Epithelial cell of prostate (primary cell): Measurements from ENCODE around the gene PPARGC1A.

Source experiments
- DNase-seq: peaks from one replicate; pipeline ENCODE4 v3.0.0-alpha.2; 2011; ENCODE audit warnings: low read depth, low spot score
- H3K27ac ChIP-seq: fragments of 450-650 bp; 2 replicates; pipeline ENCODE4 v1.5.1; 2017; ENCODE audit warnings: mild to moderate bottlenecking

The PPARGC1A gene

DNA sequence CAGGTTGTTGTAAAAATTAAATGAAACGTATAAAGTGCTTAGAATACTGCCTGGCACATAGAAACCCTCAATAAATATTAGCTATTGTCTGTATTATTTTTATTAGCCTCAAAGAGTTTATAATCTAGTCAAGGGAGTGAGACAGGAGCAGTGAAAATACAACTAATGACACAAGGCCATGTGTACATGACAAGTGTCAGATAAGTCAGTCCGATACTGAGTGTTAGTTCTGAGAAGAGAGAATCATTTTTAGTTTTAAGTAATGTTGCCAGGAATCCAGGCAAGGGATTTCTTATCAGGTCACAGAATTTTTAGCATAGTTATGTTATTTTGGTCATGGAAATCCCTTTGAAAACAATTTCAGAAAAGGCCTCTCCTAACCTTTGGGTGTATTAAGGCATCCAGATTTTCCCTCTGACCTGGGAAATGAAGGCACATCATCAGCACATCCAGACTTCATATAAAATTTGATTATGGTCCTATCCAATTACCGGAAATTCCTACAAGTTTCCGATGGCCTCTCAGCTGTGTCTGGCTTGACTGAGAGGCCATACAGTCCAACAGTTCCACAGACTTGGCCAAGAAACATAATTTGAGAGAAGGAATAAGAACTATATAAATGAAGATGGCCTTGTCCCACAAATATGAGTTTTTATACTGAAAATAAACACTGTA is 35.7 kb downstream of the PPARGC1A start:
- H3K27ac ChIP-seq = no peak overlapping the region

DNA sequence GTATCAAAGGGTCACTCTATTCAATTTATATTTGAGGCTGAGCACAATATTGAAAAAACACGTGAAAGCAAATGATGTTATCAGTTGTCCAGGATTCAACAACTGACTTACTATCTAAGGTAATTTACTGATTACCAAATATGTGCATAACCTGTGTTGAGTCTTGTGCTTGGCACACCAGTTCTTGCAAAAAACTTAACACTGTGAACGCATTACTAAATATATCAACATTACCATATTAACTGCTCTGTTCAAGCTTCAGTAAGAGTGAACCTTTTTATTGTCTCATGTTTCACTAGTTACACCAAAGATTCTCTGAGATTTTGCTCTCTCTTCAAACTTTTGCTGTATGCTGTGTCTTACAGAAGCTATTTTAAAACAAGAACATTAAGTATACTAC is 38.4 kb downstream of the PPARGC1A start:
- H3K27ac ChIP-seq = no peak overlapping the region
- DNase-seq = no peak

More for the DNA sequence above, 35.7 kb downstream of the PPARGC1A start:
- no peak for DNase-seq

DNA sequence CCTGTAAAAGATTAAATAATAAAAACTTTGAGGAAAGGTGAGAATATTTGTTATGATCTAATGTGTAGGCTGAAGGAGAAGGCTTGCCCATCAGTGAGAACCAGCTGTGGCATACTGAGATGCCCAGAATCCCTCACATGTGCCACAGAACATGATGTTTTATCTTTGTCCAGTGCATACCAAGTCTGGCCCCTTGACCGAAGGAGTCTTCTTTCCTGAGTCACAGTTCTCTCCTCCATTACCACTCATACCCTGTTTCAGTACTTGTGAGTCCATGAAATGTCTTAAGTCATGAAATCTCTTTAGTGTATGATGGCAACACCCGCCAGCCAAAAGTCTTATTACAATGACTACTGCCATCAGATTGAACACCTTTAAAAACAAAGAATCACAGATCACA is 42.7 kb downstream of the PPARGC1A start:
- H3K27ac ChIP-seq = no peak overlapping the region
- no peak for DNase-seq

DNA sequence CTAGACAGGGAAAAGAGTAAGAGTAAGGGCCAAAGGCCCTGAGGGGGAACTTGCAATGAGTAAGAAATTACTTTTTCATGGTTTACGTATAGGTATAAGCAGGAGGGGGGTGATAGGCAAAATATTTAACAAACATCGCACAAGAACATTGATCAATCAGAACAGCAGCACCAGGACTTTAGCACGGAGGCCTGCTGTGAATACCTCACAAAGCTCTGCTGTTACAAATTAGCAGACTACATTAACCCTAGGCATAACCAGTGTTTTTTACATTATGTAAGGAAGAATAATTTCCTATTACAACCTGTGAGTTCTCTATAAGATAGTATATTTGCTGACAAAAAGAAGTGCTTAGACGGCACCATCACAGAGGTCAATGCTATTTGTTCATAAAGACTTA is 44.9 kb downstream of the PPARGC1A start:
- no peak overlapping the region for H3K27ac ChIP-seq
- no peak for DNase-seq

DNA sequence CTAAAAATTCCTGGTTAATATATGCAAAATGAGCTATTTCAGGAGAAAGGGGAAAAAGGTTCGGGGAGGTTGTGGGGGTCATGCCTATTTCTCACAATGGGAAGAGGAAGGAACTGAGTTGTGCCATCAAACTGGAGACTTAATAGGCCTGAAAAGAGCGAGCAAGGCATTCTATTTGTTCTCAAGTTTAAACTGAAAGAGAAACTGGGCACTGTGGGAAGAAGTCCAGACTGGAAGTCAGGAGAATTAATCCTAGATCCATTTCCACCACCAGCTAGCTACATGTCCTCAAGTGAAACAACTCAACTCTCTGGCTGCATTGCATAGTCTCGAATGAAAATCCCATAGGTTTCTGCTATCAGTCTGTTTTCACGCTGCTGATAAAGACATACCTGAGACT is 50.6 kb downstream of the PPARGC1A start:
- no peak overlapping the region for H3K27ac ChIP-seq
- no peak for DNase-seq

DNA sequence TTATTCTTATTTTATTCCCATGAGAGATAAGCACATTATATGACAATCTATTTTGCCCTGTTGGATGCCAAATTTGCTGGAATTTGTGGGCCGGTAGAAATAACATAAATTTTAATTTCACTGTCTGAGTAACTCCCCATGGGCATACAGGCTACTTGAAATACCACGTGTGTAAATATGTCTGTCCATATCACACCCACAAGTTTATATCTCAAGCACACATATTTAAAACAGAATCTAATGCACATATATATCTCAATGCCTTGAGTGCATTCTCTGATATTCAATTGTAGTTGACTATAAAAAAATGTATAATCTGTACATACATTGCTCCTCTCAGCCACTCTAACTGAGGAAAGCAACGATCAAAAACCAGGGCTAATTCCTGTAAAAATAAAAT is 51.2 kb downstream of the PPARGC1A start:
- DNase-seq = no peak

DNA sequence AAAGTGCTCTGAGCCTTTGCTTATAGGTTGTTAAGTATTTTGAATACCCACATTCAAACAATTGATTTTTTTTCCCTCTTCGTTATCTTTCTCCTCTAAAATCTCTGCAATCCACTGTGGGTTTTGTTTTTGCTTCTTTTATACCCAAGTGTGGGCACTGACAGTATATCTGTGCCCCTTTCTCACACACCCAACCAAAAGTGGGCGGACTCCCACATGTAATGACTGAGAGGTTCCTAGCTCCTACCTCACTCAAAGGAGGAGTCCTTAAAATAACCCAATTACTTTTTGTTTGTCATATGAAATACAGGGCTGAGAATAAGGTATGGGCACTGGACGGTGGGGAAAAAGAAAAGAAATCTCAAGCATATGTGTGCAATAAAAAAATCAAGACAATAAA is 51.7 kb downstream of the PPARGC1A start:
- H3K27ac ChIP-seq = no peak overlapping the region
- no peak for DNase-seq

More for the DNA sequence above, 51.2 kb downstream of the PPARGC1A start:
- no peak overlapping the region for H3K27ac ChIP-seq

DNA sequence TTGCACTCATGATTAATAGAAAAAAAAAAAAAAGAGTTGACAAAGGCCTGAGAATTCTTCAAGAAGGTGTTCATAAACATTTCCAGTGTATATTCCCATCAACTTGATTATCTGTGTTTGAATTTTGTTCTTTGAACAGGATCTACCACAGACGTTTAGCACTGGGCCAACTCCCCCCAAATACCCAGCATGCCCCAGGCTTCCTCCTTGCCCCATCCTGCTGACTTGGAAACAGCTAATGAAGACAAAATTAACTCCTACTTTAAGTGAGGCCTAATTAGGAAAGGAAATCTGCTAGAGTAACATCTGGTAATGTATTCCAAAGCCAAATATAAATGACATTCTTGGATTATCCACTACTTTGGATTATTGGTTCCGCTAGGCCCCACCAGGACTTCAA is 52.5 kb downstream of the PPARGC1A start:
- H3K27ac ChIP-seq = no peak overlapping the region
- no peak for DNase-seq

DNA sequence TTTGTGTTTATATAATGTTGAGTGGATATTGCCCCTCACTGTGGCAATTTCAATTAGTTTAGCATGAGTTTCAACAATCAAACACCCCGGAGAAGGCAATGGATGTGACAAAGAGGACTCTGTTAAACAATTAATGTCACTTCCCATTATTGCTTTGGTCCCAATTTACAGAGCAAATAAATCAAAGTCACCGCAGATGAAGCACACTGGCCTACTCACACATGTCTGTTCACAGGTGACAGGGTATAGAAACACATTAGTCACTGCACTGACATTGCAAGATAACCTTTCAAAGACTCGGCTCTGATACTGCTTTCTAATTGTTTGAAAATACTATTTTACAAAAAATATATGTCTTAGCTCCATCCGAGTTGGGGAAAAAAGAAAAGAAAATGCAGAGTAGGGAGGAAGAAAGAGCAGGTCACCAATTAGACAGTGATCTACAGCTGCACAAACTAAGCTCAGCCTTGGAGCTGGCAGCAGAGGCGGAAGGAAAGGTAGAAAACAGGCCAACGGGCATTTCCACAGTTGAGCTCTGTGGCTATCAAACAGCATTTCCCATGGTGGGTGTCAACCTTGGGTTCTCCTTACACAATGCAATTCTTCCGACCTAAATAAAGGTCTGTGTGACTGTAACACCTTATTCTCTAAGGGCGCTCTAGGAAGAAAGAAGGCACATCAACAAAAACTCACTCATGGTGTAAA is 53.9 kb downstream of the PPARGC1A start:
- no peak overlapping the region for H3K27ac ChIP-seq
- no peak for DNase-seq

DNA sequence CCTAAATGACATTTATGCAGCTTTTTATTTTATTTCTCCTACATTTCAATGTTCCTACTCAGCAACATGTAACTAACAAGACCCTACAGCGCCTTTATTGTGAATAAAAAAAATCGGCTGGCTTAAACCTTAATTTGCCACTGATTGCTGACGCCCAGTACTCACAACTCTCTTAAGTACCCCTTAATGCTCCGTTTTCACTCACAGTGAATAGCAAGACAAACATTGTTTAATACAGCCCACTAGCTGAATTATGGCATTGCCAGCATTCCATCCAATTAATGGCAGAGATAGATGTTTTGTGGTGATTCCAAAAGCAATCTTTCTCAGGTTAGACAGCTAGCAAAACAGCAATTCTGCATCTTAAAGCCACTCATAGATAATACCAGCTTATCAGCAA is 61.1 kb downstream of the PPARGC1A start:
- no peak for DNase-seq
- no peak overlapping the region for H3K27ac ChIP-seq

DNA sequence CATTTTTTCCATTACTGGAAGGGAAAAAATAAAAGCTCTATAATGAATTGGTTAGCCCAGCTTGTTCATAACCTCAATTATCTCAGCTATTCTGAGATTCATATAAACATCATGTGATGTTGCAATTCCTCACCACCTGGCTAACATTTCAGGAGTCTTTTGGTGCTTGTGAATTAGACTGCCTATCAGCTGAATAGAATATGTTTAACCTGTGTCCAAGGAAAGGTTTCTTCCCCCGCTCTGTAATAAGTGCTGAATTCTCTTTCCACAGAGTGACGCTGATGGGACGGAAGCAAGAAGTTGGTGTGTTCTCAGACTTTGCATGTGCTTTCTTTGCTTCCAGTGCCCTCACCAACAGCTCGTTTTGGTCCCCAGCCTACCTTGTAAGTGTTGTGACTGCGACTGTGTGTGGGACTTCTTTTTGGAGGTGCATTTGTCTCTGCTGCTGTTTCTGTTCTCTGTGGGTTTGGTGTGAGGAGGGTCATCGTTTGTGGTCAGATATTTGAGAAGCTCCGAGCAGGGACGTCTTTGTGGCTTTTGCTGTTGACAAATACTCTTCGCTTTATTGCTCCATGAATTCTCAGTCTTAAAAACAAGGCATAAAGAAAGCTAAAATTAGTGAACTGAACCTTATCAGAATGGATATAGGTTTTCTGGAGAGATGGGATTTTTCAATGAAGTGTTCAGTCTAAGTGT is 61.7 kb downstream of the PPARGC1A start:
- no peak overlapping the region for H3K27ac ChIP-seq
- no peak for DNase-seq

DNA sequence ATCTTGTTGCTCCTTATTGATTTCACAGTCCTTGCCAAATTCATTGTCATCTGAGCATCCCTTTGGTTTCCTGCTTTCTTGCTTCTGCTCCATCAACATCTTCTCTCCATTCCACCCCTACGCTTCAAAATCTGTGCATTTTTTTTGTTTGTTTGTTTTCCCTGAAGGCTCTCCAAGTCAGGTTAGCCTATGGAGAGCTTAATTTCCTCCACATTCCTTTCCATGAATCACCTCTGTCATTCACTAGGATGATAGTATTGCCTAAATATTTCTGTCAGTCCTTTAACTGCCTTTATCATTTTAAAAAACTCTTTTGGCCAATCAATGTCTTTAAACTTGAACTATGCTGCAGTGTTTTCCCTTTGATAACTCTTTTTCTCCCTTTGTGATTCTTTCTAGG is 67.7 kb downstream of the PPARGC1A start:
- DNase-seq = no peak
- H3K27ac ChIP-seq = no peak overlapping the region

DNA sequence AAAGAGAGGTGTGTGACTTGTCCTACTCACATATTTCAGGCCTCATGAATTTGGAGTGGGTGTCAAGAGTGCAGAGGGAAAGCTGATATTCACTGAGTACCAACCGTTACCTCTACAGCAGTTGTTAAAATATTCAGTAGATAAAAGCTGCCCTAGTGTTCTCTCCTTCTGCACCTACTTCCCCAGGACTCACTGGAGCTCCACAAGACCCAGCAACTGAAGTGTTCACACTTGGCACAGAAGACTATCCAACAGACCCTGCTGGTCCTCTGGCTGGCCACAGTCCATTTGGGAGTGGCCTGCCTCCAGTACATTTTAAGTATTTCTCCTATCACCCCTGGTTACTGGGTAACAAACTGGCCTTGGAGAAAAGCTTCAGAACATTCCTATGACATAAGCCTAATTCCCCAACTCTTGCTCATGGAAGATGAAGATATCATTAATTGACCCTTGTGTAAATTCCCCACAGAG is 70.8 kb downstream of the PPARGC1A start:
- H3K27ac ChIP-seq = no peak overlapping the region
- no peak for DNase-seq

DNA sequence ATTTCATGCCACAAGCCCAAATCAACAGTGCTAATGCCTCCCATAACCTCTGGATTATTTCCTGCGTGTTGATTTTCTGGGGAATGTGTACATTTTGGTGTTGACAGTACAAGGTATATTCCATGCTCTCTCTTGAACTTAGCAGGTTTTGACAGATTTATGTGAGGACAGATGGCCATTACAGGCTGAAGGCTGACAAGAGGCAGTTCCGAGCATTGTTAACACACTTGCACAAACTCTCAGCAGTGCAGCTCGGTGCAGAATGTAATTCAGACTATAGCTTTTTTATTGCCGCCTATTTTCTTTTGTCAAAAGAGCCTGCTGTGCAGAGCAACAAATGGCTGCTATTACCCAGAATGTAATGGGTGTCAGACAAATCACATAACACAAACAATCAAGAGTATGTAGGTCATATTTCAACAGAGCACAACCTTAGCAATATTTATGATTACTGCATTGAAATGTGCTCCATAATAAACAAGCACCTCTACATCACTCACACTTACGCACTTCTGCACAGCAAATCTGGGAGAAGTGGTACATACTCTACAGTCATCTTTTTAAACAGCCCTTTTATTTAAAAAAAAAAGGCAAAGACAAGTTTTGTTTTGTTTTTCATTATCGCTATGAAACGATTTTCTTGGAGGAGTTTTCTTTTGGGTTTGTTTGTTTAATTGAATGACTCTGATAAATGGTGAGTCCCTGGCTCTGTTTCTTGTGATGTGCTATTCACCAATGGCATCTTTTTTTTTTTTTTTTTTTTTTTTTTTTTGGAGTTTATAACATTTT is 71.6 kb downstream of the PPARGC1A start:
- DNase-seq = no peak

DNA sequence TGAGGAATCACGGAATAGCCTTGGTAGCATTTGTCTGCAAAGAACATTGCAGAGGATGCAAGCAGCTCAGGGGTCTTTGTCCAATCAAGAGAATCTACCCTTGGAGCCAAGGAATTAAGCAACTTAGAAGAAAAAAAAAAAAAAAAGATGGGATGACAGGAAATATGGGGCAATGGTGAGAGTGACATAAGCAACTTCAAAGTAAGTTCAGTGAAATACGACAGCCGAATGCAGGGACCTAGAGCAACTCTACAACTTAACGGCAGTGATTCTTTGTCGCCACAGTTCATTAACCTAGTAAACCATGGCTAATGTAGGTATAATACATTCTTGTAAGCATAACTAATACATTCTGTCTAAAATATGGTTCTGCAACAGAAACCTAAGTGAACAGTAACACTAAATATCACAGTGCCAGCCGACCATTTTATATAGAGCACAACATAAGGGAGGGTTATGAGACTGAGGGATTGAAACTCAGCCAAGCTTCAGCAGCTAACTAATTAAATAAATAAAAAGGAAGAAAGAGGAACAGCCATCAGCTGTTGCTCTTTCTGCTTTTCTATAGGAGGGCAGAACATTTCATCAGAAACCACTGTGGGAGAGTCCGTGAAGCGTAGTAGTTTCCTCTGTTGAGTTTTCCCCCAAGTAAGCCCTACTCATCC is 74.7 kb downstream of the PPARGC1A start:
- DNase-seq = no peak
- H3K27ac ChIP-seq = no peak overlapping the region

More for the DNA sequence above, 71.6 kb downstream of the PPARGC1A start:
- H3K27ac ChIP-seq = no peak overlapping the region

DNA sequence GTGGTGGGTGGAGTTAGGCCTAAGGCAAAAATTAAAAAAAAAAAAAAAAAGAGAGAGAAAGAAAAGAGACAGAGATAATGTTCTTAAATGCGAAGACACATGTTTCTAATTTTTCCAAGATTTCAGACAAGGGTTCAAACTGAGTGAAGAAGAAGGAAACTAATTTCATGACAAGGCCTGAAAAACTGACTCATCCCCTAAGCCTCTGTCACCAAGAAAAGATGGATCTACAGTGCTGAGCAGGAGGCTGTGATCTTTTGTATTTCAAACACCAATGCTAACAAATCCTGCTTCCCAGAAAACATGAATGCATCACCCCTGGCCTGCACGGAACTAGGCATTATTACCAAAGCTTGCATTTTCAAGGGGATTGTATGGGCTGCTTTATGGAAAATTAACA is 75.3 kb downstream of the PPARGC1A start:
- no peak overlapping the region for H3K27ac ChIP-seq
- DNase-seq = no peak

DNA sequence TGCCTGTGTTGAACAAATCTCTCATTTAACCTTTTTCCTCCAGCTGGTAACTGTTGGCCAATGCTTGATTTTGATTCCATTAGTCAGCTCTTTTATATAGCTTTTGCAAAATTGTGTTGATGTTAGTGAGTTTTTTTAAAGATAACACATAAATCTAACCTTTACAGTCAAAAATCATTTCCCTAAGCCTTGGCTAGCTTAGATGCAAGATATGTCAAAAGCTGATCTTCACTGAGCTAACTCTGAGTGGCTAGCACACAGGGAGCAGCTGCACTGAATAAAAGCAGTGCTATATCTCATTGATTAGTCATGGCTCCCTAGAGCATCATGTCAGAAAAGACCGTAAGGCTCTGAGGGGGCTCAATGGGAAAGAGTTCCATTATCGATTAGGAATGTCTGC is 78.7 kb downstream of the PPARGC1A start:
- no peak overlapping the region for H3K27ac ChIP-seq
- no peak for DNase-seq

DNA sequence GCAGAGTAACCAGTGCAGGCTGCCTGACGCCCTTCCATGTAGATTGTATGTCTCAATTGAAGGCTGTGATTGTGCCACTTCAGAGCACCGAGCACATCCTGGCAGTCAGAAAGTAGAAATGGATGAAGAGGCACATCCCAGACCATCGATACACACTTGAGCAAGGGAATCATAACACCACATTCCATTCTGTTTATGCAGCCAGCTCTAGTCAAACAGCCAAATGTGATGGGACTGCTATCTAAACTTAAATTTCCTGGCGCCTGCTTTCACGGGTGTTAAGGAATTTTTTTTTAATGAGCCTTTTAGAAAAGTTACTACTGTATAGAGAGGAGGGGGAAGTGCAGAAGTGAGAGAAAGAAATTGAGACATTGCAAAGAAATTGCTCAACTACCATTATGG is 84.4 kb downstream of the PPARGC1A start:
- no peak overlapping the region for H3K27ac ChIP-seq

DNA sequence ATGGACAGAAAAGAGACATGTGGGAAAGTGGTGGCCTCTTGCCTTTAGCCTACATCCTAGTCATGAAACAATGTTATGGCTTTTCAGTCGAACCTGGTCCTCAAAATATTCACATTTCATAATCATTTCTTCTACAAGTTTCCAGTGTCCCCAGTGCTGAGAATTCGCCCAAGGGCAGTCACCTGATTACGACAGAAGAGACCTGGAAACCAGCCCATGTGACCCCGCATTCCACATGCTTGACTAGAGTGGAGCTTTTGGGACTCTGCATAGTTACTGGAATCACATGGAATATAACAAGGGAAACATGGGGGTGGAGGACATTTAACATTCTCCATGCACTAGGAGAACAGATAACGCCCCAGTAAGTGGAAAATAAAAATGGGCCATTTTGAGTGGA is 100.1 kb downstream of the PPARGC1A start:
- no peak overlapping the region for H3K27ac ChIP-seq
- no peak for DNase-seq

More for the DNA sequence above, 84.4 kb downstream of the PPARGC1A start:
- no peak for DNase-seq

DNA sequence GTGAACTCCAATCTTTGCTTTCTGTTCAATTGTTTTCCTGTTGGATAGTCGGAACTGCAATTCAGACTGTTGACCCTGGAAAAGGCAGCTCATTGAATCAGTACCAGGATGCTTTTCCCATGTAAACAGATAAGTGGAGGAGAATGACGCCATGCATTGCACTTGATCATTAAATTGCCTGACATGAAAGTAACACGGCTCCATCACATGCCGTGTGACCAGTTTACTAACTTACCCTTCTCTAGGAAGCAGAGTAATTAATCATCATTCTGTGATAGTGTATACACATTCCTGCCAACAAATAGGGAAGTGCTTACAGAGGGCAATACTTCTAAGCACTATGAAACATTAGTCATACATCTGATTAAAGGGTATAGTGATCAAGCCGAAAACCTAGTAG is 101.4 kb downstream of the PPARGC1A start:
- DNase-seq = no peak
- H3K27ac ChIP-seq = no peak overlapping the region
